Measurements from ENCODE around the gene VAT1.

- no peak for TF ChIP-seq EZH2 (IDR thresholded peaks at IDR 0.05)
- no peak for TF ChIP-seq POLR2AphosphoS5 (IDR thresholded peaks at IDR 0.05; ENCODE audit: borderline replicate concordance, low read depth, low read length)
- no peak for TF ChIP-seq FOXP2 (optimal IDR thresholded peaks at IDR 0.05; ENCODE audit: control extremely low read depth, extremely low read length, insufficient read depth)
These were observed 11.4 kb downstream of the VAT1 start for GRCh38 chr17:43010667-43011308.
